Choroid plexus epithelial cell (primary cell): ENCODE data around the gene ZDHHC22.
A peak's percentile ranks its signal among the peaks of the same experiment; 100 is the strongest.

Experiments
- DNase-seq: peaks from one replicate; pipeline ENCODE4 v3.0.0-alpha.2; 2010; ENCODE audit warnings: low read depth
- H3K4me3 ChIP-seq: 2 replicates; pipeline ENCODE4 v1.5.1; 2011; ENCODE audit warnings: low read depth, mild to moderate bottlenecking, control low read depth, low read length, moderate library complexity
- CTCF ChIP-seq: conservative IDR thresholded peaks from 2 replicates; pipeline ENCODE4 v1.5.1; 2011; ENCODE audit warnings: low read depth, mild to moderate bottlenecking, control low read depth, inconsistent platforms, low read length, moderate library complexity

Gene ZDHHC22

GRCh38 chr14:77102154-77102553, 39.4 kb downstream of the ZDHHC22 start:
- TF ChIP-seq CTCF: no peak
- no peak overlapping the region for H3K4me3 ChIP-seq
- DNase-seq: no peak

GRCh38 chr14:77100961-77101360, 40.6 kb downstream of the ZDHHC22 start:
- DNase-seq: peak; percentile 24

GRCh38 chr14:77099425-77100167, 42.0 kb downstream of the ZDHHC22 start:
- peak overlapping the region; percentile 95 for H3K4me3 ChIP-seq
- peak; percentile 88 for DNase-seq
- TF ChIP-seq CTCF: no peak

More at GRCh38 chr14:77100961-77101360, 40.6 kb downstream of the ZDHHC22 start:
- H3K4me3 ChIP-seq: no peak overlapping the region
- TF ChIP-seq CTCF: no peak

- DNase-seq: peak; percentile 14
- no peak for TF ChIP-seq CTCF
- H3K4me3 ChIP-seq: peak overlapping the region; percentile 95
These were observed 42.9 kb downstream of the ZDHHC22 start for GRCh38 chr14:77098529-77099353.

GRCh38 chr14:77097700-77098528, 43.7 kb downstream of the ZDHHC22 start, which contains the start of gene CIPC:
Gene CIPC (plus strand): TSS chr14:77098258. CDS start chr14:77105709, 7,451 bp downstream.
- no peak for TF ChIP-seq CTCF
- peak; percentile 99 for DNase-seq
- H3K4me3 ChIP-seq: peak within 1 kb of the TSS; percentile 95

- peak; percentile 66 for DNase-seq
- TF ChIP-seq CTCF: no peak
- peak overlapping the region; percentile 72 for H3K4me3 ChIP-seq
These were observed 44.4 kb downstream of the ZDHHC22 start for GRCh38 chr14:77097006-77097699.
